Body of pancreas (tissue), 4 donors: Measurements from ENCODE around the gene POU3F3.

Experiments used
- CTCF ChIP-seq, 7 experiments: fragments of 450-650 bp in 4 of 7; fragments of 200-600 bp in 3 of 7; sonication (generic) in 3 of 7; IDR thresholded peaks; one replicate each; pipeline ENCODE4 v1.5.1; 2016 to 2019; ENCODE audit warnings: antibody characterized with exemption in 7 of 7
- POLR2A ChIP-seq, 3 donors: fragments of 450-650 bp; IDR thresholded peaks; one replicate each; pipeline ENCODE4 v1.6.1; 2016; ENCODE audit warnings: antibody characterized with exemption in 3 of 3, mild to moderate bottlenecking in 2 of 3

DNA sequence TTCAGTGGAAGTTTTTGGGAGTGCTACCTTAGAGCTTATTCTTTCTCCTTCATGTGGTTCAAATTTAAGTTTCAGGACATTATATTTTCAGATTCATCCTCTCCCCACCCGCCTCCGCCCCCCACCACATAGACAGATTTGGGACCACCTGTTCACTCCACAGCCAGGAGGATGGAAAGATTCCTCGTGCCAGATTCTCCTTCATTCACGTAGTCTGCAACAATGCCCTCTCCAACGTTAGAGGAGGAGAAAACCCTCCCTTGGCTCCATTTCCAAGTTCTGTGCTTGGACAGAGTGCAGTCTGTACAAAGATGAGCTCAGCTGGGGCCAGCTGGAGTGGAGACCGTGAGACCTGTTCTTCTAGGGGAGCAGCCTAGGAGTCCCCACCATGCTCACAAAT lies 26.2 kb downstream of the POU3F3 start:
- TF ChIP-seq POLR2A (IDR thresholded peaks at IDR 0.05), result no peak
- no peak for TF ChIP-seq CTCF (IDR thresholded peaks at IDR 0.05)
